GM19043 (cell line): ENCODE data around the gene AKR1B1.

Experiments
- ATAC-seq: cut with Tn5 transposase; IDR thresholded peaks from one replicate; pipeline ENCODE4 v1.9.1; 2021; ENCODE audit warnings: low read depth; ENCODE audit not compliant: unreplicated experiment

AKR1B1 gene

DNA sequence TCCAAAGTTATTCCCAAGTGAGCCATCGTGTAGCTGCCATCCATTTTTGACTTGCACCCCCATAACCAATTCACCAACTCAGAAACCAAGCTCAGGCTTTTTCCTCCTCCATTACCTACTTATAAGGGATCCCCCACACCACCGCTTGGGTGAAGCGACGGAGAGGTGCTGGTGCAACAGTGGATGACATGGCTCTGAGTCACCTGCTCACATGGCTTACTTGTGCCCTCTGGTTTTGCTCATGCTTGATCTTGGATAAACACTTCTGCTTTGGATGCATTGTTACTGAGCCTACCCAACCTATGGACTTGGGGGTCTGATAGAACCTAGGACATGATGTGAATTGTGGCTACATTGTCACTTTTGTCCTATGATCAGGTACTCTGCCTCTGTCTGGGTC lies 12.0 kb upstream of the AKR1B1 start:
- ATAC-seq, result no peak

DNA sequence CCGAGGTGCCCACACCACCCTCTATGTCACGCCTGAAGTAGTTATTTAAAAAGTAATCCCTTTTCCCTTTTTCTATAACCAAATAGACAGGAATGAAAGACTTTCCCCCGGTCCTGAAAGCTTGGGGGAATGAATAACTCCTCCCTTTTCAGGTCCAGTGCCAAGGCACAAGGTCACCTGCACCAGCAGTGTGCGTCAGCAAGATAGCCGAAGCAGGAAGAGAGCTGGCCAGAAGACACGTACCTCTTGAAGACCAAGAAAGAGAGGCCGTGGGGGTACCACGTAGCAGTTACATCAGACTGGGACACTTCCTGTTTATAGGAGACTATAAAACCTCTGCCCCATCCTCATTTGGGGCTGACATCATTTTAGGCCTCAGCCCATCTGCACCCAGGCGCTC lies 10.7 kb upstream of the AKR1B1 start:
- no peak for ATAC-seq

DNA sequence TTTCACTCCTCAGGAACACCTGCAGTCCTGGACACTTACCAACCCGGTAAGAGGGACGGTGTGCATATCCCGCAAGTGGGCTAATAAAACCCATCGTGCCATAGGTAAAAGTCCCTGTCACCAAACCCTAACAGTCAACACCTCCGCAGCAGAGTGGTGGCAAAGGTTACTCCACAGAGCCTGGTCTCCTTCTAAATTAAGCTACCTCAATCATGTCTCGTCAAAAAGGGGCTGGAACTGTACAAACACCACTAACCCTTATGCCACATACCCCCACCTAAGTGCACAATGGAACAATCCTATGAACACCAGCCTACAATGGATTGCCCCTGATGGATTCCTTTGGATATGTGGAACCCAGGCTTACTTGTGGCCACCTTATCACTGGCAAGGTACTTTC lies 9.6 kb upstream of the AKR1B1 start:
- ATAC-seq, result no peak

DNA sequence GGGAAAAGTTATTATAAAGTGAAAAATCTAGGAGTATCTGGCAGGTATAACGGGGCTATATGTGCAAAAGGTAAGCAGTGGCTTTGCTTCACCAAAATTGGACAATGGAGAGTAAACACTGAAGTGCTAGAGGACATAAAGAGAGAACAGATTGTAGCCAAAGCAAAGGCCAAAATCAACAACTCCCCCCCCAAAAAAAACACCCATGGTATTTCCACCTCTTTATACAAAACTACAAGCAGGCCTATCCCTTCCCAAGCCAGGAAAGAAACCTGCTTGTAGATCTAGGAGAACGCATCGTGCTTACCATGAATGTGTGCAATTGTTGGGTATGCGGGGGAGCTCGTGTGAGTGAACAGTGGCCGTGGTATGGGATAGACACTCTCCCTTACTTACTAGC lies 9.2 kb upstream of the AKR1B1 start:
- ATAC-seq, result no peak

DNA sequence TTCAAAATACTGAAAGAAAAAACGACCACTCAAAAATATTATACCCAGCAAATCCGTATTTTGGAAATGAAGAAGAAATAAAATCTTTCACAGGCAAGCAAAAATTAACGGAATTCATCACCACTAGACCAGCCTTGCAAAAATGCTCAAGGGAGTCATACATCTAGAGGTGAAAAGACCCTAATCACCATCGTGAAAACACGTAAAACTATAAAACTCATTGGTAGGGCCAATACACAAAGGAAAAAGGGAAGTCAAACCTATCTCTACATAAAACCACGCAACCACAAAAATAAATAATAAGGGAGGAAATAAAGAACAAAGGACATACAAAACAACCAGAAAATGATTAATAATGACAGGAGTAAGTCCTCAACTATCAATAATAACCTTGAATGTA lies 6.6 kb upstream of the AKR1B1 start:
- ATAC-seq, result no peak

DNA sequence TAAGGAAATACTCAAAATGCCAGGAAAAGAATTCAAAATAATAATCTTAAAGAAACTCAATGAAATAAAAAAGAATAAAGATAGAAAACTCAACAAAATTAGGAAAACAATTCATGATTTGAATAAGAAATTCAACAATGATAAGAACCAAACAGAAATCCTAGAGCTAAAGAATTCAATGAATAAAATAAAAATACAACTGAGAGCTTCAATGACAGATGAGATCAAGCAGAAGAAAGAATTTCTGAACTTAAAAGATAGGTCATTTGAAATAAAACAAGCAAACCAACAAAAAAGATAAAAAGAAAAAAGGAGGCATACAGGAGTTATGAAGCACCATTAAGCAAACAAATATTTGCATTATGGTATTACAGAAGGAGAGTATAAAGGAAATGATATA lies 5.6 kb upstream of the AKR1B1 start:
- ATAC-seq, result no peak

DNA sequence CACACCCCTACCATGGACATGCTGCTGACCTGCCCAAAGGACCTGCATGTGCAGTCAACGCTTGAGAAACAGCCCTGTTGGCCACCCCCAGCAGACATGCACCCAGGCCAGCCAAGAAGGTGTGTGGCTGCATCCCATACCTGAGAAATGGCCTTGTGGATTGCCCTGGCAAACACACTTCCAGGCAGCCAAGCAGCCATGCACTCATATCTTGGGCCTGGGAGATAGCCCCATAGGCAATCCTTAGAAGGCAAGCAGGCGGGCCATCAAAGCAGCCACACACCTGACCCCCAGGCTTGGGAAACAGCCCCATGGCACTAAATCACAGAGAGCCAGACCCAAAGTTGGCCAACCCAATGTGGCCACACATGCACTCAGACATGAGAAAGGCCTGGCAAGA lies 4.9 kb upstream of the AKR1B1 start:
- ATAC-seq, result no peak

DNA sequence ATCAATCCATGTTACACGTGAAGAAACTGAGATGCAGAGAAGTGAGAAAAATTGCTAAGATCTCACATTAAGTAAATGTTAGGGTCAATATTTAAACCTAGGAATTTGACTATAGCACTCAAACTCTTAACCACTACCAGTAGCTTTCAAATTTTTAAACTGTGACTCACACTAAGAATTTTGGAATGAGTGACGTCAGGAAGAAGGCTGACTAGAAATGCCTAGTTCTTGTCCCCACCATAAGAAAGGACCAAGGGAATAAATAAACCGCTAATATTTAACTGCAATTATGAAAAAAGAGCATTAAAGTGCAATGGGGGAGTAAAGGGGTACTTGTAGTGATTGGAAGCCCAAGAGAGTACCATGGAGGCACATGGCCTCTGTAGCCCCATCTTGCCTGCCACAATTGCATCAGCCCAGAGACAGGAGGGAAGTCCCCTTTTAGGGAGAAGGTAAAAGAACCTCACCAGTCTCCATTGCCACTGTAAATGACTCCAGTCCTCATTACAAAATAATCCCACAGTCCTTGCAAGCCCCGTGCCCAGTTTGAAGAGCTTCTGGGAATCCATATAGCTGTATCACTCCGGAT lies 3.5 kb upstream of the AKR1B1 start:
- no peak for ATAC-seq

DNA sequence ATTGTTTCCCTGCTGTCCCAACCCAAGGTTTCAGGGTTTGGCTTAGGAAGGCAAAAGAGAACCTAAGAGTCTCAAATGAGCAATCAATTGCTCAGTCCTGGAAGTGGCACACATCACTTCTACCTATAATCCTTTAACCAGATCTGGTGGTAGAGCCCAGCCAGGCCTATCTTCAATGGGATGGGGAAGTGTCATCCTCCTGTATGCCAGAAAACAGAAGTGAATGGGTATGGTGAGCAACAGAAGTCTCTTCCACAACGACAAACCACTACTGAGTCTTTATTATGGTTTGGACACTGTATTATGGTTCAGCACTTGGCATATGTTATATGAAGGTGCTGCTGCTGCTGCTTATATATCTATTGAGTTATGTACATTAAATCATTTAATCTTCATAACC lies 3.0 kb upstream of the AKR1B1 start:
- ATAC-seq, result no peak

DNA sequence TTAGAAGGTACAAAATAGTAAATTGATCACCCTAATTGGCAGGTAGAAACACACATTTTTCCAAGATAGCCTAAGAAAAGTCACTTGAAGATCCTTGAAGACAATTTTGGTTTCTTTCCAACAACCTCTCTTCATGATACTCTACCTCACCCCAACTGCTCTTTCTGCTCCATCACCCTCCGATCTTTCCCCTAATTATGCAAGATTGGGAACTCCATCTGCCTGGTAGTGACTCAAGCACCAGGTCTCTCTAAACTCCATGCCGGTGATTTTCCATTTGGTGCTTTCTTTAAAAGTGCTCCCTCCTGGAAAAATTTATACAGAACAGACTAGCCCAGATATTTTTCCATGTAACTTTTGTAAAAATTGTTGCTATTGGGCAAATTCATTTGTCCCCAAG lies 1.1 kb upstream of the AKR1B1 start:
- no peak for ATAC-seq

DNA sequence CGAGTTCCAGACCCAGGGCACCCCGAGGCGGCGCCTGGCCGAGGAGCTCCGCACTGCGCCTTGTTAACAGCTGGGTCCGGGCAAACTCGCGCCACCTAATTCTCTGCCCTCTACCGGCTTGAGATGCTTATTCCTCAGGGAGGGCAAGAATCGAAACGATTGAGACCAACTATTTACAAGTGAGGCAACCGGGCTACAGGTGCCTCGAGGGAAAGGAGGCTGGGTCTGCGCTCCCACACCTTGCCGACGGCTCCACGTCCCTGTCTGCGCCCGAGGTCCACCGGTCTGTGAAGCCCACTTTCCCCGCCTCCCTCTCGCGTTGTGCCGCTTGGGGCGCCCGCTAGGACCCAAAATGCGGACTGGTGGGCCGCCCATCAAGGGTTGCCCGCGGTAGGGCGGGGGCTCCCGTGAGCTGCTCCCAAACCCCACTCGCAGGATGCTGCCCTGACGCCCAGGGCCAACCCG lies 527 bp downstream of the AKR1B1 start:
- peak; percentile 41 for ATAC-seq

DNA sequence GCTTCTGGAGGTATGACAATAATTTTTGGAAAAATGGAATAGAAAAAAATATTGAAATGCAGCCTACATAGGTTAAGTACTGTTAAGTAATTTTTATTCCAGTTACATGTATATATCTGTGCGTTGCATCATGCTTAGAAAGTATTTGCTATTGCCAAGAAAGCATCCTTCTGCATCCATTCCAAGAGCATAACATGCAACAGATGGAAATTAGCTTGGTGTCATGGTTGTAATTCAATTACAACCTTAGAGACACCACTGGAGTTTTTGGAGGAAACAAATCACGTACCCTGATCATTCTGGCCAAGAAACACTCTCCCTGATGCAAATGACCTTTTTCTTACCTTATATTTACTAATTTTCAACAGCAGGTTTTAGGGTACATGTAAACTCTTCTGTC lies 1.7 kb downstream of the AKR1B1 start:
- ATAC-seq, result no peak

DNA sequence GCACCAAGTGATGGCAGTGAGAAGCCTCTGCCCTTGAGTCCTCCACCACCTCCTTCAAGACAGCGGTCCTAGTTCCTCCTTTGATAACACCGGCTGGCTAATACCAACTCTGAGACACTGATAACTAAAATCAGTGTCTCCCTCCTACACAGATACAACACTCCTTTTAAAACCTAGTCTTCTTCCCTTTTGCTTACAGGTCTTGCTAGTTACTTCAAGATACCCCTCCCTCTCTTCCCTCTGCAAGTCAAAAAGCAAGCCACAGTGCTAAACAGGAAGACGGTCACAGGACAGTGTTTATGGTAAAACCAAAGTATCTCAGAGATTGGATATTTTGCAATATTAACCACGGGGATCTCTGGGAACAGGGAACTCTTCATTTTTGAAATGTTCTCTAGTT lies 4.6 kb downstream of the AKR1B1 start:
- no peak for ATAC-seq

DNA sequence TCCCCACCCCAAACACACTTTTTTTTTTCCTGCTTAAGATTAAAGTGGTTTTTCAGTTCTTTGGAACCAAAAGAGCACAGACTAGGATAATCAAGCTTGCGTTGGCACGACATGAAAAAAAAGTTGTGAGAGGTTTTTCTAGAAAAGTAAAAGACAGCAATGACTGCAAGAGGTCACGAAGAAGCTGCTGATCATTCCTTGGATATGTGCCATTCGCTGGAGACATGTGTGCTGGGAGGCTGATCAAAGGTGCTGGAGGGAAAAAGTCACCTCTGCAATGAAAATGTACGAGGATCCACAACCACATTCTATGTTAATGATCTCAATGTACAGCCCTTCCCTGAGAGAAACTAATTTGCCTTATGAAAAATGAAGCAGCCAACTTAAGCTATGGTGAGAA lies 5.4 kb downstream of the AKR1B1 start:
- ATAC-seq, result no peak

DNA sequence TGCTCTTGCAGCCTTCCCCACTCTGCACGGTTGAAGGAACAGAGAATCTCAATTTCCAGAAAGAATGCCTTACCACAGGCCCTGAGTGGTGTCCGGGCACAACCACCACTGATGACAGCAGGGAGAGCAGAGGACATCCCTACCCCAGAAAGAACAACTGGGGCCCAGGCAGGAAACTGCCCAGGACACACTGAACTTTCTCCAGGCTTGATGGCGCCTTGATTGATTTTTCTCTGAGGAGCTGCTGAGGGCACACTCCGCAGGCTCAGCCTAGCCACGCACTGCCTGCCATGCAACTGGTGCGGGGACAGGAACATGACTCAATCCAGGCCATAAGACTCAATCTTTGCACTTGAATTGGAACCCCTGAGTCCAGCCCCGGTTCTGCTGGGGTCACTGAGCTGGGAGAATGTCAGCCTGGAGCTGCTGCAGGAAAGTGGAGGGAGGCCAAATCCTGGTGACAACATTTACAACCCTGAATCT lies 5.9 kb downstream of the AKR1B1 start:
- no peak for ATAC-seq

DNA sequence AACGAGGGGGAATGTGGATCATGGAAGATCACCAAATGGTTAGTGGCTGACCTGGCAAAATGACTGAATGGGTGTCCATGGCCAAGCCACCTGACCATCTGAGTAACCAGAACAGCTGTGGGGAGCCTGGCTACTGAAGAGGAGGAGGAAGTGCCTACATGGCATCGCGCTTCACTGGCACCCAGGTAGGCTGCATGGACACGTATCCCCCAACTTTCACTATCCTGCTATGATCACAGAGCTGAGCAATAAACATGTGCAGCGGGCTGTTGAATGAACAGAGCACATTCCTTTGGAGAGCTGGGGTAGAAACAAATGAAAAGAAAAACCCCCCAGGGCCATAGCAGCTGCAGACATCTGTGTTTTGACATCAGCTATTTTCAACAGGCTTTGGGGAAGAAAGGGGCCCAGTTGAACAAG lies 6.5 kb downstream of the AKR1B1 start:
- no peak for ATAC-seq

DNA sequence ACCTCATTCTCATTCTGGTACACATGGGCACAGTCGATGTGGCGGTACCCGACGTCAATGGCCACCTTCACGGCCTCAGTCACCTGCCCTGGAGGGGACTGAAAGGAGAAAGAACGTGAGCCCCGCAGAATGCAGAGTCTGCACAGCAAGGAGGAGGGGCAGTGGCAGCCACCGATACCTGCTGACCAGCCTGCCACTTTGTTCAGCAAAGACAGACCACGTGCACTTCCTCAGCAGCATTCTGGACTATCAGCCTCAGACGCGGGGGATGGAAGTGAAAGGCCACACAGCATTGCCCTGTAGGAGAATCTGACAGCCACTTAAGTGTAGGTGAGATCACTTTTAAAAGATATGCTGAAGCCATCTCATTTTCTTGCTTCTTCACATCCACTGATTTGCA lies 7.2 kb downstream of the AKR1B1 start:
- no peak for ATAC-seq

DNA sequence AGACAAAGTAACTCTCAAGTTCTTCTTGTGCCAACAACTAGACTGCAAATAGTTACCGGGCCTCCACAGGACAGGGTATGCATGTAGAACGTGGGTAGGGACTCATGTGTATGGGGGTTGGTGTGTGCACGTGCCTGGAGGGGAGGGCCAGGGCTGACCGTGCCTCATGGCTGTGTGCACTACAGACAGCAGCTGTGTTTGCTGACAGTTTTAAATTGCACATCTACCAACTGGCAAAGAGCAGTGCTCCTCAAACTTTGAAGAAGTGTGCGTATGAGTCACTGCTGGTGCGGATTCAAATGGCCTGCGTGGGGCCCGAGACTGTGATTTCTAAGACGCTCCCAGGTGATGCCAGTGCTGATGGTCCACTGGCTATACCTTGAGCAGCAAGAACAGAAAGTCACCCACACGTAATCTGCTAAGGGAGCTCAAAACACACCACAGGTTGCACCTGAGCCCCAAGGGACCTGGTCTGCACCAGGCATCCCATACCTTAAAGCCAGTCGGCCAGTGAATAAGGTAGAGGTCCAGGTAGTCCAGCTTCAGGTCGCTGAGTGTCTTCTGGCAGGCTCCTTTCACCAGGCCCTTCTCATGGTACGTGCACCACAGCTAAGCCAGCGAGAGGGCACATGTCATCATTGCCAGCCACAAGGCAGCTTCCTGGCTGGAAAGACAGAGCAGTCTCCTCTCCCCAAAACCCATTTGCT lies 8.5 kb downstream of the AKR1B1 start:
- ATAC-seq, result no peak

DNA sequence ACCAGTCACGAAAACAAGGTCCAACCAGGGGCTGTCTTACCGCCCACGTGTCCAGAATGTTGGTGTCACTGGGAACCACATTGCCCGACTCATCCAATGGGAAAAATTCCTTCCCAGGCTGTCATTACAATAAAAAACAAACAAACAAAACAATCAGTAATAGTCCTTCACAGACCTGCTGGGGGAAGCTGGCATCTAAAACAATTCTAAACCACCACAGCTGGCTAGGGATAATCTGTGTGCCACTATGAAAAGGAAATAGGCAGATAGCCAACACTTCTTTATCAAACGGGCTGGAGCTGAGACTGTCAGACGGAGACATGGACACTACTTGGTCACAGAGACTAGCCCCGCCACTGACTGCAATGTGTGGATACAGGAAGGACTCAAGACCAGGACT lies 9.2 kb downstream of the AKR1B1 start:
- no peak for ATAC-seq

DNA sequence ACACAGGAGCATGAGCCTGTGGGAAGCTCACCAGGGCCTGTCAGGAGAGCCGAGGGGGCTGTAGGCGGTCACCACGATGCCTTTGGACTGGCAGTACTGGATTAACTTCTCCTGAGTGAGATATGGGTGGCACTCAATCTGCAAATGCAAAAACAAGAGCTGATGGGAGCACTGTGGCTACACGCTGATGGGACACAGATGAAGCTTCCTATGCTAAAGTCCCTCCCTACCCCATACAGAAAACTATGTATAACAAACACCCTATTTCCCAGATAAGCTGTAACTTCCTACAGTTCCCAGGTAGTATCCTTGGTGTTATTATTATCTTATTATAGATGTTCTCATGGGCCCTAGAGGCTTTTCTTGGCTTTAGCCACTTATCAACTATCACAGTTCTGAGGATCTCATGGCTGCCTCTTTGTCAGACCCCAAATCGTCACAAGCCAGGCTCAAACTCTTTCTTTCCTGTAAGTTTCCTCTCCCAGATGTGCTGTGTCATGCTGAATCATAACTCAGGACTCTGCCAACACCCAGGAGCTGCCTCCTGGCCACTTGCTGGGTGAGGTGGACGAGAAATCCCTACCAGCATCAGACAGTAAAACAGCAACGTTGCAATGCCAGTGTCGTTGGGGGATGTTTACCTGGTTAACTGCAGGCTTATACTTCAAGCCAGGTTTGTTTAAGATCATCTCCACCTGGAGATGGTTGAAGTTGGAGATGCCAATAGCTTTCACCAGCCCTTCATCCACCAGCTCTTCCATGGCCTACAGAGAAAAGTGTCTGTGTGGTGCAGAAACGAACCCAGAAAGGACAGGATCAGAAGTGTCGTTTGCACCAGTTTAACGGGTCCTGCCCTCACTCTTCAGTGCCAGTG lies 10.3 kb downstream of the AKR1B1 start:
- no peak for ATAC-seq

DNA sequence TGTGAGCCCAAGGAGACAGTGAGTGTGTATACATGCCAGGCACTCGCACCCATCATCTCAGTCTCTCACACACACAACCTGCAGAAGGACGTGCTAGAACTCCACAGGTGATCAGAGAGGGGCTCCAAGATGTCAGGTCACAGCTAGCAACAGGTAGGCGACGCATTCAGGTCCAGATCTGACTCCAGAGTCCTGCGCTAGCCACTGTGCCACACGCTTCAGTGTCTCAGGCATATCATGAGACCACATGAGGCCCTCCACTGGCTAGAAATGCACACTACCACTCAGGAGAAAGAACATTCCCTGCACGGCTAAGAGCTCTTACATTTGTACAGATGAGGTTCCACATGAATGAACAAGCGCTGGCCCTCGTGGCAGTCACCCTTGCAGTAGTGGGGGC lies 11.5 kb downstream of the AKR1B1 start:
- no peak for ATAC-seq

DNA sequence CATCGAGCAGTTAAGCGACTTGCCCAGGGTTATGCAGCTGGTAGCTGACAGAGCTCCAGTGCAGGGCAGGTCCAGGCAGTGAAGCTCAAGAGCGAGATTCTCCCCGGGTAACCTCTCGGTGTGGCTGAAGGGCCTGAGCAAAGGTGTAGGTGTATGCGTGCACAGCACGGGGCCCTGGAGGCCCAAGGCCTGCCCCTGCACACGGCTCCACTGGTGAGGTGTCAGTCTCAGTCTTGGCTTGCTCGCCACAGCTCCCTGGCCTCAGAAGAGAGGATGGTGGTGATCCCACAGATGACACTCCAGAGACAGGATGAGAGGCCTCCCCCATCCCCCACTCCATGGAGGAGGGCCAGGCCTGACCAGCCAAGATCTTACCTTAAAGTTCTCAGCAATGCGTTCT lies 12.0 kb downstream of the AKR1B1 start:
- no peak for ATAC-seq
